Measurements from ENCODE around the gene ZBTB20.

Gene ZBTB20

GRCh38 chr3:114440700-114441099 lies 706.4 kb downstream of the ZBTB20 start:
- H3K4me1 ChIP-seq (ENCODE audit: control insufficient read depth, insufficient read depth, low read length, unreplicated experiment) = peaks cover 31% of the 10 kb centered on the region
- H3K27ac ChIP-seq (ENCODE audit: low read depth, low read length) = no peak overlapping the region
- no peak overlapping the region for H3K4me3 ChIP-seq (ENCODE audit: low read depth, low read length)
- H3K27me3 ChIP-seq (ENCODE audit: insufficient read depth, low read length) = no peaks in the 10 kb centered on the region
- peaks cover 4% of the 10 kb centered on the region for H3K79me2 ChIP-seq (ENCODE audit: control insufficient read depth, insufficient read depth, low read length, unreplicated experiment)
- no peak overlapping the region for H2AFZ ChIP-seq (ENCODE audit: low read length, unreplicated experiment)
- H3K36me3 ChIP-seq (ENCODE audit: insufficient read depth, low read length) = no peaks in the 10 kb centered on the region

- no peak overlapping the region for H2AFZ ChIP-seq (ENCODE audit: low read length, unreplicated experiment)
- no peaks in the 10 kb centered on the region for H3K36me3 ChIP-seq (ENCODE audit: insufficient read depth, low read length)
- no peaks in the 10 kb centered on the region for H3K27me3 ChIP-seq (ENCODE audit: insufficient read depth, low read length)
- peaks cover 35% of the 10 kb centered on the region for H3K4me1 ChIP-seq (ENCODE audit: control insufficient read depth, insufficient read depth, low read length, unreplicated experiment)
- H3K79me2 ChIP-seq (ENCODE audit: control insufficient read depth, insufficient read depth, low read length, unreplicated experiment) = peaks cover 7% of the 10 kb centered on the region
- H3K4me3 ChIP-seq (ENCODE audit: low read depth, low read length) = no peak overlapping the region
- no peak overlapping the region for H3K27ac ChIP-seq (ENCODE audit: low read depth, low read length)
Measured at GRCh38 chr3:114439284-114439683, 707.8 kb downstream of the ZBTB20 start.

DNA sequence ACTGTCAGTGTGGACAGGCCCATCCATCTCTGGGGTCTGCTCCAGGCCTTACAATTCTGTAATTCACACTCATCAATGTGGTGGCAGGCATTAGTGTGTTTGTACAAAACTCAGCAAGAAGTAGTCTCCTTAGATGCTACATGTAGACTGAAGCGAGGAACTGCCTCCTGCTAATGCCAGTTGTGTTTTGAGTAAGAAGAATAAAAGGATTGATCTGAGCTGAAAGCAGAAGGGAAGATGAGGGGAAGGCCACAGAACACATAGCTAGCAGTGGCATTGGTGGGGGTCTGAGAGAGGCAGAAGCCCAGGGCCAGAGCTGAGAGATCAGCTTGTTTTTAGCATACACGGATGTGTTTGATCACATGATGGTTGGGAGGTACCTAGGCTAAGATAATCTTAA lies 709.2 kb downstream of the ZBTB20 start:
- H3K4me1 ChIP-seq (ENCODE audit: control insufficient read depth, insufficient read depth, low read length, unreplicated experiment) = peaks cover 24% of the 10 kb centered on the region
- H2AFZ ChIP-seq (ENCODE audit: low read length, unreplicated experiment) = no peak overlapping the region
- H3K79me2 ChIP-seq (ENCODE audit: control insufficient read depth, insufficient read depth, low read length, unreplicated experiment) = peaks cover 7% of the 10 kb centered on the region
- H3K27ac ChIP-seq (ENCODE audit: low read depth, low read length) = no peak overlapping the region
- H3K4me3 ChIP-seq (ENCODE audit: low read depth, low read length) = no peak overlapping the region
- H3K36me3 ChIP-seq (ENCODE audit: insufficient read depth, low read length) = no peaks in the 10 kb centered on the region
- no peaks in the 10 kb centered on the region for H3K27me3 ChIP-seq (ENCODE audit: insufficient read depth, low read length)

DNA sequence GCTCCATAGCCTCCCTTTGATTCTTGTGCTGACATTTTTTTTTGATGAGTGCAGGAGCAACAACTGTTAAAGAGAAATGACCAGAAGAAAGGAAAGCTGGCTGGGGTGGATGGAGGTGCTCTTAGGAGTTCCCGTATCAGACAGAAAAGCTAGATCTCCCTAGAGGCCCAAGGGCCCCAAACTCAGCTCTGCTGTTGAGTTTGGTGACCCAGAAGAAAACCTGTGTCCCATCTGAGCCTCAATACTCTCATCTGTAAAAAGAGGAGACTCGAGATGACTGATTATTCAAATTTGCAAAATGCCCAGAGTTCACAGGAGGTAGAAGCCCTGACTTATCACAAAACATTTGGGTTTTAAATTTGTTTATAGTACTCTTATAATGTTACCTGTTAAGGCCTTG lies 710.9 kb downstream of the ZBTB20 start:
- Histone ChIP-seq H3K27ac (ENCODE audit: low read depth, low read length) (no peak overlapping the region), H3K4me3 (ENCODE audit: low read depth, low read length) (no peak overlapping the region), H3K27me3 (ENCODE audit: insufficient read depth, low read length) (no peaks in the 10 kb centered on the region), H3K79me2 (ENCODE audit: control insufficient read depth, insufficient read depth, low read length, unreplicated experiment) (peaks cover 7% of the 10 kb centered on the region), H2AFZ (ENCODE audit: low read length, unreplicated experiment) (no peak overlapping the region), H3K36me3 (ENCODE audit: insufficient read depth, low read length) (no peaks in the 10 kb centered on the region), H3K4me1 (ENCODE audit: control insufficient read depth, insufficient read depth, low read length, unreplicated experiment) (peaks cover 25% of the 10 kb centered on the region)

- H3K4me3 ChIP-seq (ENCODE audit: low read depth, low read length) = no peak overlapping the region
- no peaks in the 10 kb centered on the region for H3K36me3 ChIP-seq (ENCODE audit: insufficient read depth, low read length)
- no peak overlapping the region for H3K27ac ChIP-seq (ENCODE audit: low read depth, low read length)
- no peaks in the 10 kb centered on the region for H3K27me3 ChIP-seq (ENCODE audit: insufficient read depth, low read length)
- peaks cover 25% of the 10 kb centered on the region for H3K4me1 ChIP-seq (ENCODE audit: control insufficient read depth, insufficient read depth, low read length, unreplicated experiment)
- H3K79me2 ChIP-seq (ENCODE audit: control insufficient read depth, insufficient read depth, low read length, unreplicated experiment) = peaks cover 4% of the 10 kb centered on the region
- no peak overlapping the region for H2AFZ ChIP-seq (ENCODE audit: low read length, unreplicated experiment)
Measured at GRCh38 chr3:114435386-114436115, 711.5 kb downstream of the ZBTB20 start.

DNA sequence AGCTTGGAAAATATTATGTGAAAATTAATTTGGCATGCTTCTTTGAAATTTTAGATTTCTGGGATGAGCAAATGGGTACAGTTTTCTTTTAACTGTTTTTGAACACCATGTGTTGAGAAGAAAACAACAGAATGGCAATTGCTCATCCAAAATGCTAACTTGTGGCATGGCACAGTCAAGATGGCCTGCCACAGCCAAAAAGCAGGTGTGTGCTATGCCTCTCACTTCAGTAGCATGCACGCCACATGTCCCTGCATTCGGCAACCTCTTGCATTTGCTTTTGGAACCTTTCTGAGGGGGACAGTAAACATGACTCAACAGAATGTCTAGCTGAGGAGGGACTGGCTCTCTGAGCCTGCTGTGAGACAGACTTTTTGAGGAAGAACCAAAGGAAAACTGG lies 714.8 kb downstream of the ZBTB20 start:
- H3K27me3 ChIP-seq (ENCODE audit: insufficient read depth, low read length) = no peaks in the 10 kb centered on the region
- no peak overlapping the region for H3K4me3 ChIP-seq (ENCODE audit: low read depth, low read length)
- no peaks in the 10 kb centered on the region for H3K36me3 ChIP-seq (ENCODE audit: insufficient read depth, low read length)
- peaks cover 25% of the 10 kb centered on the region for H3K4me1 ChIP-seq (ENCODE audit: control insufficient read depth, insufficient read depth, low read length, unreplicated experiment)
- H3K79me2 ChIP-seq (ENCODE audit: control insufficient read depth, insufficient read depth, low read length, unreplicated experiment) = peaks cover 3% of the 10 kb centered on the region
- H2AFZ ChIP-seq (ENCODE audit: low read length, unreplicated experiment) = no peak overlapping the region
- H3K27ac ChIP-seq (ENCODE audit: low read depth, low read length) = no peak overlapping the region

DNA sequence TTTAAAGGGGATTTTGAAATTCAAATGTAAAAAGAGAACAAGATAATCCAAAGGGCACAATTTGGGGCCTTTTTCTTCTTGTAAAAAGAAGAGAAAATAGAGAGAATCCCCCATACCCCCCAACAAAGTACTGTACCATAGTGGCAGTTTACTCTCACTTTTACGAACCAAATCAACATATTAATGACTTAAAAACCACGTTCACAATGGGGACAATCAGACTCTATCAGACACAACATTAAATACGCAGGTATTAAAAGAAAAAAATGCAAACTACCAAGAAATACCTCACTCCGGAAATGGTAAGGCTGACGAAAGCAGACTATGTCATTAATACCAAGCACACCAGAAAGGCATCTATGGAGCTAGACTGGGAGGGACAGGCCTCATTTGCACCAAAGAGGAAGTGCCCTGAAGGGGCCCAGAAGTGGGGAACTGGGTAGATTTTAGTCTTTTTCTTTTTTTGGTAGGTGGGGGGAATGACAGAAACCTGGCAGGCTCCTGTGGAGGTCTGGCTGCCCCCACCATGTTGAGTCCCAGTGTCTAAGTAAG lies 719.0 kb downstream of the ZBTB20 start:
- H3K79me2 ChIP-seq (ENCODE audit: control insufficient read depth, insufficient read depth, low read length, unreplicated experiment) = no peaks in the 10 kb centered on the region

GRCh38 chr3:114427285-114428043 lies 719.6 kb downstream of the ZBTB20 start:
- Histone ChIP-seq H2AFZ (ENCODE audit: low read length, unreplicated experiment) (no peak overlapping the region), H3K4me1 (ENCODE audit: control insufficient read depth, insufficient read depth, low read length, unreplicated experiment) (peaks cover 11% of the 10 kb centered on the region), H3K27me3 (ENCODE audit: insufficient read depth, low read length) (no peaks in the 10 kb centered on the region), H3K79me2 (ENCODE audit: control insufficient read depth, insufficient read depth, low read length, unreplicated experiment) (no peaks in the 10 kb centered on the region), H3K27ac (ENCODE audit: low read depth, low read length) (no peak overlapping the region), H3K36me3 (ENCODE audit: insufficient read depth, low read length) (no peaks in the 10 kb centered on the region), H3K4me3 (ENCODE audit: low read depth, low read length) (no peak overlapping the region)

More for the DNA sequence above, 719.0 kb downstream of the ZBTB20 start:
- no peaks in the 10 kb centered on the region for H3K27me3 ChIP-seq (ENCODE audit: insufficient read depth, low read length)
- H3K4me1 ChIP-seq (ENCODE audit: control insufficient read depth, insufficient read depth, low read length, unreplicated experiment) = peaks cover 13% of the 10 kb centered on the region
- no peak overlapping the region for H2AFZ ChIP-seq (ENCODE audit: low read length, unreplicated experiment)
- no peak overlapping the region for H3K27ac ChIP-seq (ENCODE audit: low read depth, low read length)
- no peak overlapping the region for H3K4me3 ChIP-seq (ENCODE audit: low read depth, low read length)
- no peaks in the 10 kb centered on the region for H3K36me3 ChIP-seq (ENCODE audit: insufficient read depth, low read length)

- Histone ChIP-seq H3K27me3 (ENCODE audit: insufficient read depth, low read length) (no peaks in the 10 kb centered on the region), H3K27ac (ENCODE audit: low read depth, low read length) (no peak overlapping the region), H3K4me3 (ENCODE audit: low read depth, low read length) (no peak overlapping the region)
Measured at GRCh38 chr3:114424337-114424736, 722.8 kb downstream of the ZBTB20 start.

DNA sequence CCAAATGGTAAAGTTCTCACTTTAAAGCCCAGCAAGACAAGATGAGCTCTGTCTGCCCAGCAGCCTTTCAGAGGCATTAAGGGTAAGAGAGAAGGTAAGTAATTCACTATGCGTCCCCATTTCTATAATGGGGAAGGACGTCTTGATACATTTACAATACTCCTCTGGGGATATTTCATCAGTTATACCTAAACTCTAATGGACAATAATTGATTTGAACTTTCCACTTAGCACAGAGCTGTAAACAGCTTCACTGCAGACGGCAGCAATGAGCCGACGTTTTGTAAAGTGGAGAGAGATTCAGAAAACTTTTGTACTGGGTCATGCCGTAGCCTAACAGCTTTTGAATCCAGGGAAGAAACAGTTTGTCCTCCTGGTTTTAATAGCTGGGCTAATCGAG lies 725.9 kb downstream of the ZBTB20 start:
- H3K79me2 ChIP-seq (ENCODE audit: control insufficient read depth, insufficient read depth, low read length, unreplicated experiment) = peaks cover 7% of the 10 kb centered on the region
- peaks cover 29% of the 10 kb centered on the region for H3K4me1 ChIP-seq (ENCODE audit: control insufficient read depth, insufficient read depth, low read length, unreplicated experiment)

More at GRCh38 chr3:114424337-114424736, 722.8 kb downstream of the ZBTB20 start:
- Histone ChIP-seq H3K4me1 (ENCODE audit: control insufficient read depth, insufficient read depth, low read length, unreplicated experiment) (peaks cover 3% of the 10 kb centered on the region), H2AFZ (ENCODE audit: low read length, unreplicated experiment) (no peak overlapping the region), H3K36me3 (ENCODE audit: insufficient read depth, low read length) (no peaks in the 10 kb centered on the region), H3K79me2 (ENCODE audit: control insufficient read depth, insufficient read depth, low read length, unreplicated experiment) (no peaks in the 10 kb centered on the region)

More for the DNA sequence above, 725.9 kb downstream of the ZBTB20 start:
- Histone ChIP-seq H3K4me3 (ENCODE audit: low read depth, low read length) (no peak overlapping the region), H3K27me3 (ENCODE audit: insufficient read depth, low read length) (no peaks in the 10 kb centered on the region), H3K36me3 (ENCODE audit: insufficient read depth, low read length) (no peaks in the 10 kb centered on the region), H3K27ac (ENCODE audit: low read depth, low read length) (no peak overlapping the region), H2AFZ (ENCODE audit: low read length, unreplicated experiment) (no peak overlapping the region)

Measured in ACC112 (cell line).